HS-5 (cell line): ENCODE data around the gene ATP7B.
"Not testable (repeated sequence)": the region's sequence is repeated elsewhere in the genome, so short reads cannot be mapped to it uniquely, and the experiment has no call there.

ENCODE experiments used
- DNase-seq: peaks from one replicate; pipeline ENCODE4 v3.0.0-alpha.2; 2012; ENCODE audit warnings: low read depth

Gene ATP7B

DNA sequence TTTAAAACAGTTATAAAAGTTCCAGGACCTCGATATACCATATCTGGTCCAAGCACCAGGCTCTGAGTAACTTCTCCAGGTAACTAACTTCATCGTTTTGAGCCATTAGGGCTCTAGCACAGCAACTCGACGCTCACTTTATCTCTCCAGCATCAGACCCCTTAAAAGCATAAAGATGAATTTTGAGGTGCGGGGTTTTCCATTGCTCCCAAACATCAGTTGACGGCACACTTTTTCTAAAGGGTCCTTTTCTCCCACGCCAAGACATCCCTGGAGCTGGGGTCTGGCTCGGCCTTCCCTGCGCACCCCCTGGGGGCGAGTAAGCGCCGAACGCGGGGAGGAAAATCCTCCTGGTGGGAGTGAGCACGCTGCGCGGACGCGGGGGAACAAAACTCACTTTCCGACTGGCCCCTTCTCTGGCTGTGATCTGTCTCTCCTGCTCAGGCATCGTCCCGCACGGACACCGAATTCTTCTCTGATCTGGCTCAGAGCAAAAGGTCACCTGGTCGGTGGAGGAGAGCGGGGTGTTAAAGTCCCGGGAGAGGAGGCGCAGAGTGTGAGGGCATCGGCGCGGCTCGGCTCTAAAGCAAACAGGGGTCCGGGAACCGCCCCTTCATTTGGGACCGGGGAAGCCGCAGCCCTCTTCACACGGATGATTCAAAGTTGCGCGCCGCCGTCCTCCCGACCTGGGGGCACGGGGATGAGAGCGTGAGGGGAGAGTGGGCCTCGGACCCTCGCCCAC lies at the start of gene ATP7B:
Gene ATP7B, minus strand, starts transcription at position 561 of the 742 bp plus-strand sequence. Its CDS starts 113 bp downstream, at position 448.
- no peak for DNase-seq

- no peak for DNase-seq
Observed at GRCh38 chr13:52053460-52053859, 42.2 kb upstream of the ATP7B start.

DNA sequence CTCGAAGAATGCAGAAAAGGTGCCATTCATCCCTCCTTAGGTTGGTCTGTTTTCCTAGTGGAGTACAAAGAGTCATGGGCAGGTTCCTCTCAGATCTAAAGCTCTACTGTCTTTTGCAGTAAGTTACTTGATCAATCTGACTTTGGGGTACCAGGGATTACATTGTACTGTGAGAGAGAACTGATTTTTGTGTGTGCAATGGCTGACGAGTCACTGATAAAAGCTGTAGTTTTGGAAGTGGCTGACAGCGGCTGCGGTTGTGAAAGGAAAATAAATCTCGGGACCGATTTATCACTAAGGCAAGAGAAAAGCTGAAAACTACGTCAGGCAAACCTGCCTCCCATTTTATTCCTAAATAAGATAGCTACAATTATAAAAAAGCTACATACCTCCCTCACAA lies 40.1 kb upstream of the ATP7B start:
- no peak for DNase-seq

GRCh38 chr13:52048516-52048915 lies 37.3 kb upstream of the ATP7B start:
- no peak for DNase-seq

GRCh38 chr13:52047463-52047862 lies 36.2 kb upstream of the ATP7B start:
- DNase-seq: no peak

GRCh38 chr13:52043675-52044074 lies 32.4 kb upstream of the ATP7B start:
- DNase-seq: no peak

DNA sequence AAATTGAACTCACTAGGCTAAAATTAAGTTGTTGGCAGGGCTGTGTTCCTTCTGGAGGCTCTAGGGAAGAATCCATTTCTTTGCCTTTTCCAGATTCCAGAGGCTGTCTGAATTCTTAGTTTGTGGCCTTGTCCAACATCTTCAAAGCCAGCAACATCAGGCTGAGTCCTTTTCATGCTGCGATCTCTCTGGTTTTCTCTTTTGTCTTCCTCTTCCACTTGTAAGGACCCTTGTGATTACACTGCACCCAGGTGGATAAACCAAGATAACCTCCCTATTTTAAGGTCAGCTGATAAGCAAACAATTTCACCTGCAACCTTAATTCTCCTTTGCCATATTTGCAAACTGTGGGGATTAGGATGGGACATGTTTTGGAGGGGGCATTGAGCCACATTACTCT lies 24.8 kb upstream of the ATP7B start:
- no peak for DNase-seq

DNA sequence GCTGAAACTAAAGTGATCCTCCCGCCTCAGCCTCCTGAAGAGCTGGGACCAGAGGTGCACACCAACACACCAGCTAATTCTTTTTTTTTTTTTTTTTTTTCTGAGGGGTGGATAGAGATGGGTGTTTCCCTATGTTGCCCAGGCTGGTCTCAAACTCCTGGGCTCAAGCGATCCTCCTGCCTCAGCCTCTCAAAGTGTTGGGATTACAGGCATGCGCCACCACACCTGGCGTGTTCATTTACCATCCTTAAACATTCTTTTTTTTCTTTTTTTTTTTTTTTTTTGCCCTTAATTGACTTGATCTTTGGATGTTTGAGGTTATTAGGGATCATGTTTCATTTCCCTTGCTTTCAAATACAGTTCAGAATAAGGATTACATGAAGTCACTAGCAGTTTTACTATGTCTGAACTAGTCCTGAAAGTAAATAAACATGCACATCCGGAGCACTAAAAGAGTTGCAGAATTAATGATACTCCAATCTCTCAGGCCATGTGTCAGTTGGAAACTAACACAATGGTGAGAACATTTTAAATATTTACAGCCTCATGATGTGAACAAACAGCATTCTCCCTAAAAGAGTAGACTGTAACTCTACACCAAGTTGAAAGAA lies 23.5 kb upstream of the ATP7B start:
- no peak for DNase-seq

GRCh38 chr13:52033039-52033438 lies 21.8 kb upstream of the ATP7B start:
- DNase-seq: no peak

- DNase-seq: not testable (repeated sequence)
Observed at GRCh38 chr13:52030401-52030800, 19.2 kb upstream of the ATP7B start.

DNA sequence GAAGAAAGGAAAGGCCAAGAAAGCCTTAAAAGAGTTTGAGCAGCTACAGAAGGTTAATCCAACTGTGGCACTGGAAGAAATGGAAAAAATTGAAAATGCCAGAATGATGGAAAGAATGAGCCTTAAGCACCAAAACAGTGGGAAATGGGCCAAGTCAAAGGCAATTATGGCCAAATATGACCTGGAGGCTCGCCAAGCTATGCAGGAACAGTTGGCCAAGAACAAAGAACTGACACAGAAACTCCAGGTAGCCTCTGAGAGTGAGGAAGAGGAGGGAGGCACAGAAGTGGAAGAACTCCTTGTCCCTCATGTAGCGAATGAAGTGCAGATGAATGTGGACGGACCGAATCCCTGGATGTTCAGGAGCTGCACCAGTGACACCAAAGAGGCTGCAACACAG lies 18.3 kb upstream of the ATP7B start:
- DNase-seq: no peak

DNA sequence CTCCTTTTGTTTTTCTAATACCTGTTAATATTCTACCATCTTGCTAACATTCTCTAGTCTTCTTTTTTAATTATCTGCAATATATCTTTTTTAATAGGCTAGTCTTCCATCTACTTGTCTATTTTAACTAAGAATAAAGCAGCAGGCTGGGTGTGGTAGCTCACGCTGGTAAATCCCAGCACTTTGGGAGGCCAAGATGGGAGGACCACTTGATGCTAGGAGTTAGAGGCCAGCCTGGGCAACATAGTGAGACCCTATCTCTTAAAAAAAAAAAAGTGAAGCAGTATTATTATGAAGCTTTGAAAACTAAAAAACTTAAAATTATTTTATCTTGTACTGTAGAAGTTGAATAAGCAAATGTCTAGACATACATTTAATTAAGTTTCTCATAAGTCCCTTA lies 16.6 kb upstream of the ATP7B start:
- no peak for DNase-seq

DNA sequence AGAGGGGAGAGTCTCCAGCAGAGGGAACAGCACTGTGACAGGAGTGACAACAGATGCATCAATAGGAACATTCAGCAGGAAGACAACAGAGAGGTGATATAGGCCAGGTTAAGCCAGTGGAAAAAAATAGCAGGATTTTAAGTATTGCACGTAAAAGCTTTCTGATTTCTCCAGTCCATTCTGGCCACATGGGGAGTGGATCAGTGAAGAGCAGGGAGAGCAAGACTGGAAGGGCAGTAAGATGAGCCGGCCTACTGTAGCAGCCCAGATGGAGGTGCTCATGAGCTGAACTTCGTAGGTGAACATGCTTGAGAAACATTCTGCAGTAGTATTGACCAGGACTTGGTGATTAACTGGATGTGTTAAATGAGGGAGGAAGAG lies 15.0 kb upstream of the ATP7B start:
- DNase-seq: no peak

- DNase-seq: no peak
Observed at GRCh38 chr13:52025475-52026245, 14.4 kb upstream of the ATP7B start.

DNA sequence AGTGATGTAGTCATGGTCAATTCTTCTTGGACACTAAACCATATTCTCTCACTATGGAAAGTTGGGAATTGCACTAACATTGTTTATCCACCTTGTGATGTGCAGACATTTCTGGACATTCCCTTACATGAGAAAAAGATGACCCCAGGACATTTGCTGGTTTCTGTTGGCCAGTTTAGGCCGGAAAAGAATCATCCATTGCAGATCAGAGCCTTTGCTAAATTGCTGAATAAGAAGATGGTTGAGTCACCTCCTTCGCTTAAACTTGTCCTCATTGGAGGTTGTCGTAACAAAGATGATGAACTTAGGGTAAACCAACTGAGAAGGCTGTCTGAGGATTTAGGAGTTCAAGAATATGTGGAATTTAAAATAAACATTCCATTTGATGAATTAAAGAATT lies 13.2 kb upstream of the ATP7B start, which contains the start of gene UTP14C:
Gene UTP14C, plus strand, starts transcription at position 211 of the 400 bp plus-strand sequence. CDS start 4,114 bp downstream, outside the sequence.
- no peak for DNase-seq

GRCh38 chr13:52022356-52022755 lies 11.1 kb upstream of the ATP7B start:
- DNase-seq: no peak

GRCh38 chr13:52020191-52020590 lies 8.9 kb upstream of the ATP7B start:
- no peak for DNase-seq

GRCh38 chr13:52016296-52016695 lies 5.0 kb upstream of the ATP7B start:
- no peak for DNase-seq

- no peak for DNase-seq
Observed at GRCh38 chr13:52012512-52012836, 1.2 kb upstream of the ATP7B start.

GRCh38 chr13:52011632-52012511 lies 622 bp upstream of the ATP7B start, which contains the start of gene ALG11:
Gene ALG11, plus strand, starts transcription at chr13:52012398. Its CDS starts 21 bp downstream, at chr13:52012419.
- peak; percentile 73 for DNase-seq

DNA sequence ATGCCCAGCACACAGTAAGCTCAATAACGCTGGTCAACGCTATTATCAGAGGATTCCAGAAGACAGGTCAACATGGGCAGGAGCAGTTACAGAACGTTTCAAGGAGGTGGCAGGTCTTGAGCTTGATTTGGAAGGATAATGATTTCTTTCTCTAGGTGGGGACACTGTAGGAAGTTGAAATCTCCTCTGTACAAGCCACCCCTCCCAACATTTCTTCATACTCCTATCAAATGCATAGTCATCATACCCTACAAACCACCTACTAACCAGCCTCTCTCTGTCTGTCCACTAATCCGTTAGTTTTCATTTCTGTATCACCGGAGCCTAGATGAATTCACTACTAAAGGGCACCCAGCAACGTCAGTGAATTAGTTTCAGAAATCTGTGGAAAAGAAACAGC lies 1.3 kb downstream of the ATP7B start:
- DNase-seq: no peak
